Fibroblast of peridontal ligament (primary cell): ENCODE measurements around the gene RARA.

Experiments used
- DNase-seq: peaks from one replicate; pipeline ENCODE4 v3.0.0-alpha.2; 2010; ENCODE audit errors: extremely low read depth

Gene RARA

GRCh38 chr17:40345161-40345993 lies 36.4 kb downstream of the RARA start:
- no peak for DNase-seq

DNA sequence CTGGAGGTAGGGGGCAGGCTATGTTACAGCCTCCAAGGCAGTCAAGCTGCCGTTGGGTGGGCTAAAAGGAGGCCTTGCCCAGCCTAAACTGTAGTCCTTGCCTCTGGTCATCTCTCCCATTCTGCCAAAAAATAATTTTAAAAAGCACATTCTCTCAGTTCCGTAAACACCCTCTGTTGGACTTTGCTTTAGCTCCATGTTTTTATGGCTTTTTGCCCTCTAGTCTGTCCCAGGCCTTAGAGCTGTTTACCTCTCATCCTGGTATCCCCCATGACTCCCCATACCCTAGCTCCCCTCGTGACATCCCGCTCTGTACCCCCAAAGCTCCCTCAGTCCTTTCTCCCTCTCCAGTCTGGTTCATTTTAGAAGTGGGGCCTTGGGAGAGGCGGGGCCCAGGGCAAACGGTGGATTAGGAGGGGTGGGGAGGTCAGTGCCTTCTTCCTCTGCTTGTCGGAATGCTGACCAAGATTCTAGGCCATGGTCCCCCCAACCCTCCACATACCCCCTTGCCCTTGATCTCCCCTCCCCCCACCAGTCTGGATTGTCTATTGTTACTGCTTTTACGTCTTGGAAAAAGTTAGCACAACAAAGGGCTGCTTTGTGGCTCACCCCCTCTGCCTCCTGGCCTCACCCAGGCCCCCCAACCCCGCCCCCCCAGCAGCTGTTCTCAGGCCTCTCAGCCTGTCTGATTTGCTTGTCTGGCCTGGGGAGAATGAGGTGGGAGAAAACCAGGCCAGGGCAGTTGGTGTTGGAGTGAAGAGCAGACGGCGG lies 37.2 kb downstream of the RARA start:
- no peak for DNase-seq

DNA sequence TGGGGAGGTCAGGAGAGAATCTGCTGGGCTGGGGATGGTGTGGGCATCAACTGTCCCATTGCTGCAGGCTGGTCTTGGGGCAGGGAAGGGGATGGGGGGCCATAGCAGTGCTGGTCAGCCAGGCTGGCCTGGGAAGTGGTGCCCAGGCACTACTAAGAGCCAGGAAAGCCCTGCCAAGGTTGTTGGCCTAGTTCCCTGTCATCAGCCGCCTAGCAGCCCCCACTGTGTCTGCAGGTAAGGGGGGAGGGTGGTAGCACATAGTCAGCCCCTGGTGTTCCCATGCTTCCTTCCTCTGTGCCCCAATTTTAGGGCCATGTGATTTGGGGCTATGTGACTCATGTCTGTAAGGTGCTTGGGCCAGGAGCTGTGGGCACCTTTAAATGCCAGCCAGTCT lies 37.8 kb downstream of the RARA start:
- DNase-seq = no peak

- DNase-seq = no peak
Measured at GRCh38 chr17:40347319-40348135, 38.5 kb downstream of the RARA start.

DNA sequence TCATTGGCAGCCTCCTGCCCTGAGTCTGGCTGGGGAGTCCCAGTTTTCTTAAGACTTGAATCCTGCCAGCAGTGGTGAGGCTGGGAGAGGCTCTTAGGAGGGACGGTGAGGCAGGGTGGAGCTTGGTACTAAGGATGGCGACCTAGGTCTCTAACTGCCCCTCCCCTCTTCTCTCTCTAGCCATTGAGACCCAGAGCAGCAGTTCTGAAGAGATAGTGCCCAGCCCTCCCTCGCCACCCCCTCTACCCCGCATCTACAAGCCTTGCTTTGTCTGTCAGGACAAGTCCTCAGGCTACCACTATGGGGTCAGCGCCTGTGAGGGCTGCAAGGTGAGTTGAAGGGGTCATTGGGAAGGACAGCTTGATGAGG lies 39.1 kb downstream of the RARA start:
- DNase-seq = no peak

DNA sequence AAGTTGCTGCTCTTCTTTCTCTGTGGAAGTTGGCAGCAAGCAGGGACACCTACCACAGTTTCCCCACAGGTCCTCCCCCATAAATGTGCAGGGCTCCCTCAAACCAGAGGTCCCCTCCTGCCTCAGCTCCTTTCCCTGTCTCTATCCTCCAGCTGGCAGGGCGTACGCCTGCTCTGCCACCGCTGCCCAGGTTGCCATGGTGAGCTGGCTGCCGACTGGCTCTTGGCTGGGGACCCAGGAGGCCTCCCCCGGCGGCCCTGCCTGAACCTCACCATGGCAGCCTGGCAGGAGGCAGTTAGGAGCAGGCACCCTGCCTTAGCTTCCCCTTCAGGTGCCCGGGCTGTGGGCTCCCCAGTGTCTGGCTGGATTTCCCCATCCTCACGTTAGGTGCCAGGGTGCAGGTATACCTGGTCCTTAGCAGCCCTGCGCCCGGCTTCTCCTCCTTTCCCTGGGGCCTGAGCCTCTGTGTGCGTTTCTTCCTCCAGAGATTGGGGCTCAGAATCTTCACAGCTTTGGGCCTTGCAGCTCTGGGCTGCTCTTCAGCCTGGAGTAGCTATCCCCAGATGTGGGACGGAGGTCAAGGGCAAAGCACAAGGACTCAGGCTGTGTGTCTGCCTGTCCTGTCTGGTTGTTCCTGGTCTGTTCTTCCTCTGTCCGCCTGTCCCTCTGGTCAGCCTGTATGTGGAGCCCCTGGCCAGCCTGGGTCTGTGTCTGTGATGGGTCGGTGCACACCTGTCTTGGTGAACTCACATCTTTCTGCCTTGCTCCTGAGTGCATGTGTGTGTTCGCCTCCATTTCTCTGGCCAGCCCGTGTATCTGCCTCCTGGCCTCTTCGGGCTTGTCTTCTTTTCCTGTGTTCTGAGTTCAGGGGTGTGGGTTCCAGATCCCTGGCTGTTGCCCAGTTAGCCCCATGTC lies 39.8 kb downstream of the RARA start:
- DNase-seq = no peak

DNA sequence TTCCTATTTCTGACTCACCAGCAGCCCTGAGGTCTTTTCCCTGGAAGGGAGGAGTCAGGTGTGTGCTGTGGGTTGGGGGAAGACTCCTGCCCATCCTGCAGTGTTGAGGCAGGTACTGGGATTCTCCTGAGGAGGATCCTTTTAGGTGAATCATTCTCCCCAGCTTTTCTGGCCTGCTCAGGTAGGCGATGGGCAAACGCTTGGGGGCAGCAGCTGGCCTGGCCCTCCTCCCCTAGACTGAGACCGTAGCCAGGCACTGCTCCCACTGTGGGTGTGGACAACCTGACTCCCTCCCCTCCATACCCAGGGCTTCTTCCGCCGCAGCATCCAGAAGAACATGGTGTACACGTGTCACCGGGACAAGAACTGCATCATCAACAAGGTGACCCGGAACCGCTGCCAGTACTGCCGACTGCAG lies 40.5 kb downstream of the RARA start:
- DNase-seq = no peak

DNA sequence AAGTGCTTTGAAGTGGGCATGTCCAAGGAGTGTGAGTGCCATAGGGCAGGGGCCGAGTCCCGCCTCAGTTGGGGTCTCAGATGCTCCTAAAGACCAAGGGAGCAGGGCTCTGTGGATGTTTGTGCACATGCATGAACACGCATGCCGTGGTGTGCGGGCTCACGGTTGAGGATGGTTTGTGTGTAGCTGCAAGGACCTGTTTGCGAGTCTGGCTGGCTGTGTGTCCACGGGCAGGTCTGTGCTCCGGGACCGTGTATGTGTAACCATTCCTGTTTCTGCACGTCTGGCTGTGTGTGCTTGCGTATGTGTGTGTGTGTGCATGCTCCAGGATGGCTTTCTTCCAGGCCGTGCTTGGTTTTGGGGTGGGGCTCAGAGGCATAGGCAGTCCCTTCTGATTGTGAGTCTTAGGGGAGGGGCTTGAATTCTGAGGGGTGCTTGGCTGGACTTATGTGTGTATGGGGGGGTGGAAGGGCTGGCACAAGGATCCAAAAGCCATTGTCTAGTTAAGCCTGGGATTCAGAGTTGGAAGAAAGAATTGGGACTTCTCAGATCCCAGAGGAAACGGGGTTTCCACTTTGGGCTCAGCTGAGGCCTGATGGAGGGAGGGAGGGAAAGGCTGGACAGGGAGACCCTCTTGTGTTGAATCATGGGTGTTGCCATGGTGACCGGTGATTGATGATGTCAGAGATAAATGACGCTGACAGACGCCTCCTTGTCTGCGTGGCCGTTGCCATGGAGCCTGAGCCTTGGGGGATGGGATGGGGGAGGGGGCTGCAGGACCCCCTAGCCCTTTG lies 41.1 kb downstream of the RARA start:
- DNase-seq = peak; percentile 68

- DNase-seq = no peak
Measured at GRCh38 chr17:40350689-40351358, 41.8 kb downstream of the RARA start.

DNA sequence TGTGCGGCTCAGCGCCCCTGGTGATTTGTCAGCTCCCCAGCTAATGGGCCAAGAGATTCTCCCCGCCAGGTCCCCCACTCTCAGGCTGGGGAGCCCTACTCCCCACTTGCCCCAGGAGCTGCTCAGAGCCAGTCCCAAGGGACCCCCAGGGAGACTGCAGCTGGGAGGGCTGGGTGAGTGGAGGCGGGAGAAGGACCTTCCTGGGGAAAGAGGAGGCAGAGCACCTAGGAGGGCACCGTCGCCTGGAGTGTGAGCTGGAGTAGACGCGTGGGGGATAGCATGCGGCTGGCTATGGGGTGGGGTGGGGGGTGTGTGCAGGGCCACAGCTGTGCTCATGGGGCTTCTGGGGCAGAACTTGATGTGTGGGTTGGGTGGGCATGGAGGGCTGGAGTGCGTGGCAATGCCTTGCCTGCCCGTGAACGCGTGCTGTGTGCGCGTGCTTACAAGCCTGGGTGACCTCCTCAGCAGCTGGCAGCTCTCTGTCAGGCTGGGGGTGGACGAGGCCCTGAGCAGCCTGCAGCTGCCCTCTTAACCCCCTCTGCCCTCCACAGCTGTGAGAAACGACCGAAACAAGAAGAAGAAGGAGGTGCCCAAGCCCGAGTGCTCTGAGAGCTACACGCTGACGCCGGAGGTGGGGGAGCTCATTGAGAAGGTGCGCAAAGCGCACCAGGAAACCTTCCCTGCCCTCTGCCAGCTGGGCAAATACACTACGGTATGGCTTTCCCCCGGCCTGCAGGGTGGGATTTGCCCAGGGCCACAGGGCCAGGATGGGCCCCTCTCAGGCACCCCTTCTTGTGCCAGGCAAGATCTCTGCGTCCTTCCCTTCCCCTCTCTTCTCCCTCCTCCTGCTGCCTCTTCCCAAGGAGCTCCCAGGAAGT lies 42.6 kb downstream of the RARA start:
- no peak for DNase-seq

GRCh38 chr17:40352237-40352778 lies 43.3 kb downstream of the RARA start:
- DNase-seq = no peak

DNA sequence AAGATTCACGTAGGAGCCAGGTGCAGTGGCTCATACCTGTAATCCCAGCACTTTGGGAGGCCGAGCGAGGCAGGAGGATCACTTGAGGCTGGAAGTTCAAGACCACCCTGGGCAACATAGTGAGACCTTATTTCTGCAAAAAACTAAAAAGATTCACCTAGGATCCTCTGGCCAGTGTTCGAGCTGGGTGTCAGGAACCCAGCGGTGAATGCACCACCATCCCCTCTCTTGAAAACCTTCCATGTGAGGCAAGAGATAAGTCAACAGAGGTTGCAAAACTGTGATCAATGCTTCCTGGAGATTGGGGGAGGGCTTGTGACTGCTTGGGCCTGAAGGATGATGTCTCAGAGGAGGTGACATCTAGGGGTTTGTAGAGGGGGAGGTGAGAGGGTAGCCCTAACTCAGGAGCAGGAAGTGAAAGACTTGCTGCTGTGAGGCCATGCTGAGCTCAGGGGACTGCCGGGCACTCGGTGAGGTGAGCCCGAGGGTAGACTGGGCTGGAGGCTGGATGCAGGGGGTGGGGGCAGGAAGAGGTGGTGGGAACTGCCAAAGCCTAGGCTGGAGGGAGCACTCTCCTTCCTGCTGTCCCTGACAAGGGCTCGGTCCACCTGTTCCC lies 43.9 kb downstream of the RARA start:
- no peak for DNase-seq

GRCh38 chr17:40354221-40355122 lies 45.5 kb downstream of the RARA start:
- DNase-seq = no peak

DNA sequence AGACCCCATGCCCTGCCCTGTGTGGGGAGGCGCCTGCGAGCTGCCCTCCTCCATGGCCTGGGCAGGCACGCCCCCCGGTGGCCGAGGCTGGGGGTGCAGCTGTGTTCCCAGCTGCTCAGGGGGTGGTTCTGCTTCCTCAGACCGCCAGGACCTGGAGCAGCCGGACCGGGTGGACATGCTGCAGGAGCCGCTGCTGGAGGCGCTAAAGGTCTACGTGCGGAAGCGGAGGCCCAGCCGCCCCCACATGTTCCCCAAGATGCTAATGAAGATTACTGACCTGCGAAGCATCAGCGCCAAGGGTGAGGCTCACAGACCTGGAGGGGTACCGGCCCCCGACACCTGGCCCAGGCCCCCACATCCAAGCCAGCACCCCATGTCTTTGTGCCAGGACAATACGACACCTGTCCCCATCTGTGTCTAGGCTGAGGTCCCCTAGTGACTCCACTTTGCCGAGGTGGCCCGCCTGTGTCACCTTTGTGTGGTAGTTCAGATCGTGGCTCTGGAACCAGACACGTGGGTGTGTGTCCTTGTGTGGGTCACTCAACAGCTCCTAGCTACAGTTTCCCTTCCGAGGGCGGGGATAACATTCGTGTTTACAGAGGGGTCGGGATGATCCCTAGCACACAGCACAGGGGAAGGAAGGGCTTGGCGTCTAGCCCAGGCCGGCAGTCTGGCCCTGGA lies 46.3 kb downstream of the RARA start:
- DNase-seq = peak; percentile 40

GRCh38 chr17:40355804-40356758 lies 47.1 kb downstream of the RARA start:
- no peak for DNase-seq
